B cell (primary cell): Measurements from ENCODE around the gene NCAPG2.

Source experiments
- EZH2 ChIP-seq: IDR thresholded peaks from 2 replicates; pipeline ENCODE4 v1.6.1; 2012; ENCODE audit warnings: borderline replicate concordance, low read depth, mild to moderate bottlenecking, moderate library complexity, low read length; ENCODE audit not compliant: insufficient read depth, poor library complexity, severe bottlenecking
- TF ChIP-seq, protein P1 (sequence below): fragments of 200-600 bp; IDR thresholded peaks from one replicate; pipeline ENCODE4 v1.8.0; 2022; ENCODE audit warnings: antibody characterized with exemption, mild to moderate bottlenecking

DNA sequence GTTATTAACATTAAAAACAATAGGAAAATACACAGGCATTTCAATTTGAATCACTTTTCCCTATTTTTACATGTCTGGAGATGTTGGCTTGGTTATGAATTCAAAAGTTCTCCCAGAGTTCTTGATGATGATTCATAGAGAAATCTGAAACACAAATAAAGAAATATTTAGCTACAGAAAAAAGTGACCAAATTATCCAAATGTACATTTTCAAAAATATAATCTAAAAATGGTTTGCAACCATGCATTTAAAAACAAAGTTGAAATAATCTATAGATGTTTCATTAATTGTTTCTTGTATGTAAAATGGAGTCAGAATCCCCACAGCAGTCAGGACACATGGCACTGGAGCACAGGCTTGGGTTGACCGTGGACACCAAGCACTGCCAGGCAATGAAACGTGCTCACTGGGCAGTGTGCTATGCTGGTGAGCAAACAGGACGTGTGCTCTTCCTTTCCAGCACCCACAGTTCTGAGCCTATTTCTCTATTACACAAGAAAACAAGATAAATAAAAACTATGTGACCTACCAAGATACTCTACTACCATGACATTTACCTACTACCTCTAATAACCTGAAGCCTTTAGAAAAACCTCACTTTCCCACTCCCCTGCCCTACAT lies 72.9 kb downstream of the NCAPG2 start:
- TF ChIP-seq, protein P1, sequence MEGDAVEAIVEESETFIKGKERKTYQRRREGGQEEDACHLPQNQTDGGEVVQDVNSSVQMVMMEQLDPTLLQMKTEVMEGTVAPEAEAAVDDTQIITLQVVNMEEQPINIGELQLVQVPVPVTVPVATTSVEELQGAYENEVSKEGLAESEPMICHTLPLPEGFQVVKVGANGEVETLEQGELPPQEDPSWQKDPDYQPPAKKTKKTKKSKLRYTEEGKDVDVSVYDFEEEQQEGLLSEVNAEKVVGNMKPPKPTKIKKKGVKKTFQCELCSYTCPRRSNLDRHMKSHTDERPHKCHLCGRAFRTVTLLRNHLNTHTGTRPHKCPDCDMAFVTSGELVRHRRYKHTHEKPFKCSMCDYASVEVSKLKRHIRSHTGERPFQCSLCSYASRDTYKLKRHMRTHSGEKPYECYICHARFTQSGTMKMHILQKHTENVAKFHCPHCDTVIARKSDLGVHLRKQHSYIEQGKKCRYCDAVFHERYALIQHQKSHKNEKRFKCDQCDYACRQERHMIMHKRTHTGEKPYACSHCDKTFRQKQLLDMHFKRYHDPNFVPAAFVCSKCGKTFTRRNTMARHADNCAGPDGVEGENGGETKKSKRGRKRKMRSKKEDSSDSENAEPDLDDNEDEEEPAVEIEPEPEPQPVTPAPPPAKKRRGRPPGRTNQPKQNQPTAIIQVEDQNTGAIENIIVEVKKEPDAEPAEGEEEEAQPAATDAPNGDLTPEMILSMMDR = no peak
- no peak for TF ChIP-seq EZH2
